Measurements from ENCODE around the gene EDC3. TPM values are rescaled to one million over a fixed set of nuclear protein-coding genes. Genes with fewer than 3 reads are reported as not detected.

EDC3 gene
- total RNA-seq, 2 donors from 2014 or later = 48.6 to 56.4 TPM

DNA sequence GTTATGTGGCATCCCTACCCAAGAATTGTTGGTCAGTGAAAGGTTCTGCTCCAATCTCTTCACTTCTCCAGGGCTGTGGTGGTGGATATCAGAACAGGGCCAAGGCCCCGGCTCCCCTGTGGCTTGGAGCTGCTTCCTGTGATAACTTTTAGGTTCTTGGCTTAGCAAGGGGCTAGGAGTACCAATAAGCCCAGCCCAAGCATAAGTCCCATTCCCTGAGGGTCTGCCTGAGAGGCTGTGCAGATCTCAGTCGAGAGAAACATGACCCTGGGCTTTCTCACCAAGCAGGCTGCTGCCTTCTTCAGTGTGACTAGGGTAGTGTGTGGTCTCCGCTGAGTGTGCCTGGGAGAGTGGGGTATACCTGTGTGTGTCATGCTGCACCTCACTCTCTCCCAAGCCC lies 73.1 kb downstream of the EDC3 start:
- peaks cover 4 to 29% of the 10 kb centered on the region in 2 donors for H3K36me3 Mint-ChIP-seq
- H3K9me3 Mint-ChIP-seq = no peaks in the 10 kb centered on the region
- H3K27ac Mint-ChIP-seq = peak overlapping the region in 1 of 2 donors; percentile 65
- no peak for DNase-seq (ENCODE audit: low spot score in 2 of 2)
- ATAC-seq = no peak

DNA sequence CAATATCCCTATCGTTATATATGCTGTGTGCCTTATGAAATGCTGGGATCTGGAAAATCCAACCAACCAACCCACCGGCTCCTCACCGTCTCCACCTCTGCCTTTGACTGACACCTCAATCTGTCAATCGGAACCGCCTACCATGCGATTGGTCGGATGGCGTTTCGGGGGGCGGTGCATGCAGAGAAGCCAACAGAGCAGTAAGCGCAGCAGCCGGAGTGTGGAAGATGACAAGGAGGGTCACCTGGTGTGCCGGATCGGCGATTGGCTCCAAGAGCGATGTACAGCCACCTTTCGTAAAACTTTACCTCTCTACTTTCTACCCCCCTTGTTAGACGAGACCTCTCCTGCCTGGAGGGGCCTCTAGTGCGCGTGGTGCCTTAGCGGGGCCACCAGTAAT lies 73.9 kb downstream of the EDC3 start:
- no peak for DNase-seq (ENCODE audit: low spot score in 2 of 2)
- Mint-ChIP-seq H3K9me3 (no peaks in the 10 kb centered on the region), H3K36me3 (peaks cover 7 to 32% of the 10 kb centered on the region in 2 donors), H3K27ac (no peak overlapping the region)
- no peak for ATAC-seq

DNA sequence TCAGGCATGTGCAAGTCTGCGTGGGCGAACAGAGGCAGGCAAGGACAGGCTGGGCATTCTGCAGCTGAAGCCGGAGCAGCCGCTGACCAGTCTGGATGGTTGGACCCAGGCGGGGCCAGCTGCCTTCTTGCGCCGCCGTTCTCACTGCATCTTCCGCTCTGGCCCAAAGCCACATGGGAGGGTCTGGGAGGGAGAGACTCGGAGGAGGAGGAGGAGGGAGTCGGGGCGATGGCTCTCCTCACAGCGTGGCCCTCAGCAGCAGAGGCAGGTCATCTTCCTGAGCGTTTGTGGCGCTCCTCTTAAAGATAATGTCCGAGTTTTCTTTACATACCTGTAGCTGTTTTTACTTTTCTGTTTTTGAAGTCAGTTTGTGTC lies 74.3 kb downstream of the EDC3 start:
- Mint-ChIP-seq H3K9me3 (no peaks in the 10 kb centered on the region), H3K27ac (peak overlapping the region; percentile 16 to 92), H3K36me3 (peaks cover 11 to 36% of the 10 kb centered on the region in 2 donors)
- ATAC-seq (no peak), DNase-seq (ENCODE audit: low spot score in 2 of 2) (no peak)

DNA sequence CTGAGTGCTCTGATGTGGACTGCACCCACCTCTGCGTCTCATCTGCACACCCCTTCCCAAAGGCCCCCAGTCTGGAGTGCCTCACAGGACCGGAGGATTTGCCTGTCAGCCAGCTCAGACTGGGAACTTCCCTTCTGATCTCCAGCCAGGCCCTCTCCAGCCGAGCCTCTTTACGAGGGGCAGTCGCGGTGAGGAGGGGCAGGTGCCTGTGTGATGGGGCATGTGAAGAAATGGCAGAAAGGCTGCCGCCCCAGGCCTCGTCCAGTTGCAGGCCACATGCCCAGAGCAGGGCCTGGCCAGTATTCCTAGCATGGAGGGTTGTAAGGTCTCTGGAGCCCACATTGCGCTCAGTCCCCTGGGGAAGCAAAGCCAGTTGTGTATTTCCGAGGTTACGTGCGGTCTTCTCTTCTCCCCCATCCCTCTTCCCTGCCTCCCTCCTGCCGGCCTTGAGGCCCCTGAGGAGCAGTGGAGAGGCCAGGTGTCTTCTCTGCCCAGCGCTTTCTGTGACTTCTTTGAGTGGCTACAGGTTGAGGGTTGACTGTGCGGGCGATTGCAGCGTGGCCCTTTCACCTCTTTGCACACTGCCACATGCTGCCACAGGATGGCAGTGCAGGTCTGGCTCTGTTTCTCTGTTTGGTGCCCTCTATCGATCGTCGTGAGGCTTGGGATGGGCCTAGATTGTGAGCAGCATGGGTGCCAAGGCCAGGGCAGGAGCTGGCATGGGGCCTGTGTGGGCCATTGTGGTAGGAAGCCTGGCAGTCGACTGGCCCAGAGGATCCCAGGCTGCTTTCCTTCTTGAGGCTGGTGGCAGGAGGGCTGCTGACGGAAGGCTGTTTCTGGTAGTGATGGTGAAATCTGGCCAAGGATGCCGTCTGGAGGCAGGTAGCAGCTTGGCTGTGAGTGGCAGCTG lies 74.9 kb downstream of the EDC3 start:
- H3K36me3 Mint-ChIP-seq = peaks cover 17 to 41% of the 10 kb centered on the region in 2 donors
- peak; percentile 71 to 77 for DNase-seq (ENCODE audit: low spot score in 2 of 2)

DNA sequence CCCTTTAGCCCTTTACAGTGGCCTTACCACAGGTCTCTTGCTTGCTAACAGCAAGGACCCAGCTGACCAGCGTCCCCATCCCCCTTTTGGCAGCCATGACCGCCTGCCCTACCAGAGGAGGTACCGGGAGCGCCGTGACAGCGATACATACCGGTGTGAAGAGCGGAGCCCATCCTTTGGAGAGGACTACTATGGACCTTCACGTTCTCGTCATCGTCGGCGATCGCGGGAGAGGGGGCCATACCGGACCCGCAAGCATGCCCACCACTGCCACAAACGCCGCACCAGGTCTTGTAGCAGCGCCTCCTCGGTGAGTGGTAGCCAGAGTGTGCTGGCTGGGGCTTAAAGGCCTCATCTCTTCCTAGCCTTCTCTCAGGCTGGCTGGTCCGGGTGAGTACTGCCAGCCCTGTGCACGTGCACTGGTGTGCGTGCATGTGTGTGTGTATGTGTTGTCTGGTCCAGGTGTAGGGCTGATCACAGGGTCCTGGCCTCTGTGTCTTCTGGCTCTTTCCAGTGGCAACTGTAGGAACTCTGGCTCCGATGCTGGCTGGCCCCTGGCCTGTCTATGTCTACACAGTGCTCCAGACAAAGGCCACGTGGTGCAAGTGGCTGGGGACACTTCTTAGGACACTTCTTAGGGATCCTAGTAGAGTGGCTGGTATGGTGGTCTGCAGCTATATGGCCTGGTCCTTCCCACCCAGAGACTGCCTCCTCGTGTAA lies 75.7 kb downstream of the EDC3 start:
- ATAC-seq = no peak
- Mint-ChIP-seq H3K36me3 (peaks cover 17 to 41% of the 10 kb centered on the region in 2 donors), H3K27ac (peak overlapping the region; percentile 36 to 67), H3K9me3 (no peaks in the 10 kb centered on the region)
- no peak for DNase-seq (ENCODE audit: low spot score in 2 of 2)

More for the DNA sequence above, 74.9 kb downstream of the EDC3 start:
- ATAC-seq = peak; percentile 80 to 86
- Mint-ChIP-seq H3K9me3 (no peaks in the 10 kb centered on the region), H3K27ac (peak overlapping the region; percentile 16 to 92)

DNA sequence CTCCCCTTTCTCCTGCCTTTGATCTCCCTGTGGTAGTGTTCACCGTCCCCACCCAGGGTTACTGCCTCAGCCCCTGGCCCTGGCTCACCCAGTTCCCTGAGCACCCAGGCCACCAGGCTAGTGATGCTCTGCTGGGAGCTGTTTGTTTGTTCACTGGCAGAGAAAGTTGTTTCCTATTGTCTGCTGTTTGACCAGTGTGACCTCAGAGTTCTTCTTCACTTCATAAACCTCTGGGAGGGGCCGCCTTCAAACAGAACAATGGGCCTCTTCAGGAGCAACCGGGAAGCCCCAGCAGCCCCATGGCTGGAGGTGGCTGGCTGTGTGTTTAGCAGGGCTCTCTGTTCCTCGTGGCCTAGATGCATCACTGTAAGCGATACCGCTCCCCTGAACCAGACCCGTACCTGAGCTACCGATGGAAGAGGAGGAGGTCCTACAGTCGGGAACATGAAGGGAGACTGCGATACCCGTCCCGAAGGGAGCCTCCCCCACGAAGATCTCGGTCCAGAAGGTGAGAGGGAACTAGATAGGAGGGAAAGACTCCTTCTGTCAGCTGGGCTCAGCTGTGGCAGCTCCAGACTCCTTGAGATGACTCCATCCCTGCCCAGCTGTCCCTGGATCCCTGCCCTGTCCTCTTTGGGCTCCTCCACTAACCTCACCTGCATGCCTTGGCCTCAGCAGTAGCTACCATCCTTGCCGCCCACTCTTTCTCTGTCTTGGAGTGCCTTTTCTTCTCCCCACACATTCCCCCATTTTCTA lies 76.8 kb downstream of the EDC3 start:
- DNase-seq (ENCODE audit: low spot score in 2 of 2) (no peak), ATAC-seq (no peak)
- peak overlapping the region; percentile 4 to 67 for H3K27ac Mint-ChIP-seq
- peaks cover 22 to 33% of the 10 kb centered on the region in 2 donors for H3K36me3 Mint-ChIP-seq
- H3K9me3 Mint-ChIP-seq = no peaks in the 10 kb centered on the region

DNA sequence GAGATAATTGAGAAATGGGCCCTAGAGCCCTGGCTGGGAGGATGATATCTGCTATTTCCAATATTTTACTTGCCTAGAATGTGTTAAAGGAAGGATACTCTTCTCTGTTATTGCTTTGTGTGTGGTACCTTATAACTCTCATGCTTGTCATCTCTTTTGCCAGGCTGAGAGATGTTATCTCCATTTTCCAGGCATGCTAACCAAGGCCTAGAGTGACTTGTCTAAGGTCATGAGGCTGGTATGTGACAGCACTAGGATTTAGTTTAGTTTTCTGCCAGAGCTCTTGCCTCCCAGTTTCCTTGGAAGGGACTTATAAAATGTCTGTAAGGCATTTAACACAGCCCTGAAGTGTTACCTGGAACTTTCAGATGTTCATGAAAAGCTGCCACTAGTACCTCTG lies 78.8 kb downstream of the EDC3 start:
- Mint-ChIP-seq H3K27ac (peak overlapping the region; percentile 97 to 99), H3K36me3 (peaks cover 18 to 23% of the 10 kb centered on the region in 2 donors), H3K9me3 (no peaks in the 10 kb centered on the region)
- DNase-seq (ENCODE audit: low spot score in 2 of 2) (no peak), ATAC-seq (no peak)

DNA sequence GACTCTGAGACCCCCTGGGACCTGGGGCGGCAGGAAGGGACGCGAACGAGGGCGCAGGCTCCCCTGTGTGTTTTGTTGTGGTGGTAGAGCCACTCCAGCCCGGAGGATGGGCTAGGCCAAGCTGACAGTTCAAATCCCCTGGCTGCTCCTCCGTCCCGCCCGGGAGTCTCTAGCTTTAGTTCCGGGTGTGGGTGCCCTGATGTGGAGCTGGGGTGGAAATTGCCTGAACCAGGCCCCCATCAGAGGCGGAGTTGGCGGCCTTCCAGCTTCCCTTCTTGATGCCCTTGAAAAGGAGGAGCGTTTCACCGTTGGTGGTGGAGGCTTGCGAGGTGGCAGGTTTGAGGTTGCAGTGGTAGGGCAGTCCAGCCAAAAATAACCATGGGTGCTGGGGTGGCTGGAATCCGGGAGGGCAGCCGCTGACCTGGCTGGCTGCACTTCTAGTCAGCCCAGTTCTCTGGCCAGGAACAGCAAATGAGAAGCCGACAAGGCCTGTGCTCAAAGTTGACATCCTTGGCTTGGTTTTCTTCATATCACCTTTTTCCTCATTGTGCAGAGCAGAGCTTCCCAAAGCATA lies 79.4 kb downstream of the EDC3 start:
- Mint-ChIP-seq H3K36me3 (peaks cover 18 to 19% of the 10 kb centered on the region in 2 donors), H3K27ac (peak overlapping the region; percentile 97 to 99), H3K9me3 (no peaks in the 10 kb centered on the region)
- ATAC-seq (no peak), DNase-seq (ENCODE audit: low spot score in 2 of 2) (peak; percentile 58 to 68)

DNA sequence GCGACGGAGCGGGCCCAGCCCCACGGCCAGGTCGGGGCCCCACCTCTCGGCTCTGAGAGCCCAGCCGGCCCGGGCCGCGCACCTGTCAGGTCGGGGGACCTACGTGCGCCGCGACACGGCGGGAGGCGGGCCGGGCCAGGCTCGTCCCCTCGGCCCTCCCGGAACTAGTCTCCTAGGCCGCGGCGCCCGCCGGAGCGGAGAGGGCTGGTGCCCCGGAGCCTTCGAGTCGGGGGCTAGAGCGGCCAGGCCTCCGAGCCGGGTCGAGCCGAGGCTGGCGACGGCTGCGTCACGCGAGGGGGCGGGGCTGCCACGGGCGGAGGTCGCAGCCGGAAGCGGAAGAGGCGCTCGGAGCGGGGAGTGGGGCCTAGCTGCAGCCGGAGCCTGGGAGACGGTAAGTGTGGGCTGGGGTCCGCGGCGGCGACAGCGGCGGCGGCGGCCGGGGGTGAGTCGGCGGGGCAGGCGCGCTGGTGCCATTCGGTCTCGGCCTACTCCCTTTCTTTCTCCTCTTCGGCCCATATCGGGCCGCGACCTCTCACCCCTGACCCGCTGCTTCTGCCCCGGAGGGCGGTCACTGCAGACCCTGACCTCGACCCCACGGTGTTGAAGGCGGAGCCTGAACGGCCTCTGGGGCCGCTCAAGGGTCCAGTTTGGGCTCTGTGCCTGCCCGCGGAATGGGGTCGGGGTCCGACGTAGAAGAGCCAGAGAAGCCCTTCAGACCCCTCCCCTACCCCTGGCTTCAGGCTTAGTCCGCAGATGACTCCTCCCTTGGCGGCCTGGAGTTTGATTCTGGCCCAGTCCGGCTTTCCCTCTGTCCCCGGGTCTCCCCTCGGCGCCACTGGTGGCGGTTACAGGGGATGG lies 80.1 kb downstream of the EDC3 start, which contains the start of gene CLK3:
TSS of gene CLK3 (plus strand) at position 329 of the 858 bp plus-strand sequence. CDS start 3,361 bp downstream, outside the sequence.
- DNase-seq (ENCODE audit: low spot score in 2 of 2) (peak; percentile 90 to 99), ATAC-seq (peak; percentile 69 to 89)
- Mint-ChIP-seq H3K27ac (peak within 1 kb of the TSS; percentile 97 to 99), H3K36me3 (peaks cover 12 to 18% of the 10 kb centered on the region in 2 donors), H3K9me3 (no peaks in the 10 kb centered on the region)

DNA sequence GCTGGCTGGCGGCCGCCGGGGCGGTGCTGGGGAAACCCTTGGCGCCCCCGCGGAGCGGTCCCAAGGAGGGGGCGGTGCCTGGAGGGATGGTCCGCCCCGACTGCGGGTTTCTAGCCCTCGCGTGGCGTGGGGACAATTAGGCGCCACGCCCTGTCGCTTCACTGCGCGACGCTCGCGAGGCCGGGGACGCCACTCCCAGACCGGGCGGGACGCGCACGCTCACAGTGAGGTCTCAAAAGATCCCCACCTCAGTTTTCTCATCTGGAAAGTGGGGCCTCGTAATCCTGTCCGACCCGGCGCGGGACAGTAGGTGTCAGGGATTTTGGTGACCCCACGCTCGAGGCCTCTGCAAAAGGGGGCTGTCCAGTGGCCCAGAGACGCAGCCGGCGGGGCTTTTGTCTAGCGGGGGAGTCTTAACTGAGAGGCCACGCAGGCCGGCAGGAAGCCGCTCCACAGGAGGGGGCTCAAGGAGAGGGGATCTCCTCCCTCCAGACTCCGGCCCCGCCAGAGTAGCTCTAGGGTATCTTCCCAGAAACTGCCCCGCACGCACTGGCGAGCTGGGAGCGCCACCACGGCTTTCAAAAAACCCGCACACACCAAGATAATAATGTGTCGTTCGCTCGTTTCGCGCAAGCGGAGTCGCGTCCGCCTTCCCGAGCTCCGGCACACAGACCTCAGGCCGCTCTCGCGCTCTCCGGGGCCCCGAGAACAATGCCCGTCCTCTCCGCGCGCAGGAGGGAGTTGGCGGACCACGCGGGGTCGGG lies 80.9 kb downstream of the EDC3 start:
- Mint-ChIP-seq H3K9me3 (no peaks in the 10 kb centered on the region), H3K36me3 (peaks cover 12 to 18% of the 10 kb centered on the region in 2 donors), H3K27ac (peak overlapping the region; percentile 97)
- peak; percentile 88 to 90 for DNase-seq (ENCODE audit: low spot score in 2 of 2)
- peak; percentile 64 to 74 for ATAC-seq

DNA sequence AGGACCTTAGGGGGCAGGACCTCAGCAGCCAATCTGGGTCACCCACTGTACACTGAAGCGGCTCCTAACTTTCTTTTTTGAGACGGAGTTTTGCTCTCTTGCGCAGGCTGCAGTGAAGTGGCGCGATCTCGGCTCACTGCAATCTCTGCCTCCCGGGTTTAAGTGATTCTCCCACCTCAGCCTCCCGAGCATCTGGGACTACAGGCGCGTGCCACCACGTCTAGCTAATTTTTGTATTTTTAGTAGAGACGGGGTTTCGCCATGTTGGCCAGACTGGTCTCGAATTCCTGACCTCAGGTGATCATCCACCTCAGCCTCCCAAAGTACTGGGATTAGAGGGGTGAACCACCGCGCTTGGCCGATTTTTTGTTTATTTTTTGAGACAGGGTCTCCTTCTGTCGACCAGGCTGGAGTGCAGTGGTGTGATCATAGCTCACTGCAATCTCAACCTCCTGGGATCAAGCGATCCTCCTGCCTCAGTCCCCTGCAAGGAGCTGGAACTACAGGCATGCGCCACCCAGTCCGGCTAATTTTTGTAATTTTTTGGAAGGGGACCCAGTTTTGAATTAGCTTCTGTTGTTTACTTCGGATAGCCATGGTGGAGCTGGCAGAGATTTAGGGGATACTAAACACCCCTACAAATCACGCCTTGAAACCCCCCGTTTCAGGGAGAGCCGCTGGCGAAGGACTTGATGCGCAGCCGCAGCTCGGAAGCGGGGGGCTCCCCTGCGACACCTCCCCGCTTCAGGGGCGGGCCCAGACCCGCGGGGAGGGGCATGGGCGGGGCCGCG lies 81.7 kb downstream of the EDC3 start:
- ATAC-seq (no peak), DNase-seq (ENCODE audit: low spot score in 2 of 2) (no peak)
- Mint-ChIP-seq H3K27ac (peak overlapping the region; percentile 65 to 97), H3K9me3 (no peaks in the 10 kb centered on the region), H3K36me3 (peaks cover 12 to 18% of the 10 kb centered on the region in 2 donors)

DNA sequence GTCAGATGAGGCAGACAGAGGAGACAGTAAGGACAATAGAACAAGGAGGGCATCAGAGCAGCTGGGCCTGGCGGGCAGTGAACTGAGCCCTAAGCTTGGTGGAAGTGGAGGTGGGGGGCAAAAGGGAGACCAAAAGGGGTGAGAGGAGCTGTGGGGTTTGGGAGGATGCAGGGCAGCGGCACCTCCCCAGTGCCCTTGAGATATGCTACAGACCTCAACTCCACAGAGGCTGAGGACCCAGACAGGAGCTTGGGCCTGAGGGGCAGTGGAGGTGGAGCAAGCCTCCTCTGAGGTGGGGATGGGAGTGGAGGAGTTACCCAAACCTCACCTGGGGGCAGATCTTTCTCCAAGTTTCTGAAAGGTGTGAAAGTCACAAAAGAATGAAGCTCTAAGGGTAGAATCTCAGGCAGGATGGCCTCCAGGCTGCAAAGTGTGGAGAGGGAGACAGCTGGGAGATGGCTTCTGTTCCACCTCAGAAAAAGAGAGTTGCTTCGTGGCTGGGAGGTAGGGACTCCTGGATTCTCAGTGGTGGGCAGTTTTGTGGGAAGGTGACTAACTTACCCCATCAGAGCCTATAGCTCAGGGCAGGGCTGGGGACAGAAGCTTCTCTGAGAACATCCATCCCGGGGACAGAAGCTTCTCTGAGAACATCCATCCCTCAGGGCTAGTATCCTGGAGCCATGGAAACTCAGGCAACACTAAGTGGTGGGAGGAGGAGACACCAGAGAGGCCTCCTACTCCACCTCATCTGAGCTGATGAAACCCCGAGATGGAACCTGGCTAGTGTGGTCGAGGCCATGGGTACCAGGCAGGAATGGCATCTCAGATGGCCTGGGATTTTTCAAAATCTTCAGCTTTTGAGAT lies 82.5 kb downstream of the EDC3 start:
- DNase-seq (ENCODE audit: low spot score in 2 of 2) = no peak
- H3K27ac Mint-ChIP-seq = peak overlapping the region in 1 of 2 donors; percentile 35
- H3K9me3 Mint-ChIP-seq = no peaks in the 10 kb centered on the region
- no peak for ATAC-seq
- H3K36me3 Mint-ChIP-seq = peaks cover 12 to 18% of the 10 kb centered on the region in 2 donors

DNA sequence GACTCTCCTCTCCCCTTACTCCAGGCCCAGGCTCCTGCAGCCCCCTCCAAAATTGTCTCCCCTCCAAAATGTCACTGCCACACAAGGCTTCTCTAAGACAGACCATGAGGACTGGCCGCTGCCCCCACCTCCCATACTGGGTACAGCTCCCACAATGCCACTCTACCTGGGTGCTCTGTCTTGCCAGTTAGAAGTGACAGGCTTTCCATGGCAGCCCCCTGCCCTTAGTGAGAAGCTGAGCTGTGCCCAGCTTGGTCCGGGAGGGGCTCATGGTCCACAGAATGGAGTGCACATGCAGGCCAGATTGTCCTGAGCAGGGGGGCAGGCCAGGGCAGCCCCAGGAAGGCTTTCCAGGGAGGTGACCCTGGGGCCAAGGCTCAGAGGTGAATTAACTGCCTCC lies 83.1 kb downstream of the EDC3 start:
- Mint-ChIP-seq H3K9me3 (no peaks in the 10 kb centered on the region), H3K36me3 (peaks cover 12 to 18% of the 10 kb centered on the region in 2 donors), H3K27ac (peak overlapping the region in 1 of 2 donors; percentile 35)
- DNase-seq (ENCODE audit: low spot score in 2 of 2) (no peak), ATAC-seq (no peak)

All from activated naive CD4-positive, alpha-beta T cell treated with anti-CD3 and anti-CD28 coated beads, Interleukin-2, amount 50 U/mL, for 72 hours (primary cell).